ENCODE measurements around the gene KDM5B. TPM values are rescaled to one million over a fixed set of nuclear protein-coding genes. Genes with fewer than 3 reads are reported as not detected.

The KDM5B gene
- total and polyA plus RNA-seq, 2 experiments from 2014 or later, result 141 to 165 TPM

GRCh38 chr1:202811296-202812175 lies 3.3 kb upstream of the KDM5B start:
- TF ChIP-seq CTCF (IDR thresholded peaks at IDR 0.05; ENCODE audit: low read depth, low read length), result no peak
- Histone ChIP-seq H3K9me3 (ENCODE audit: low read depth) (no peaks in the 10 kb centered on the region), H3K4me1 (ENCODE audit: low read depth) (peaks cover 9% of the 10 kb centered on the region), H3K27me3 (no peaks in the 10 kb centered on the region), H3K36me3 (no peaks in the 10 kb centered on the region), H3K4me3 (peak overlapping the region; percentile 72), H3K27ac (no peak overlapping the region)
- DNase-seq (ENCODE audit: low read depth in 1 of 2, low spot score in 1 of 2), result peak in 1 of 2 donors; percentile 16

- Histone ChIP-seq H3K4me1 (ENCODE audit: low read depth) (peaks cover 9% of the 10 kb centered on the region), H3K27me3 (no peaks in the 10 kb centered on the region), H3K4me3 (peak within 1 kb of the TSS; percentile 72), H3K27ac (peak within 1 kb of the TSS; percentile 71), H3K9me3 (ENCODE audit: low read depth) (no peaks in the 10 kb centered on the region), H3K36me3 (no peaks in the 10 kb centered on the region)
- TF ChIP-seq CTCF (IDR thresholded peaks at IDR 0.05; ENCODE audit: low read depth, low read length), result no peak
- peak; percentile 98 to 99 for DNase-seq (ENCODE audit: low read depth in 1 of 2, low spot score in 1 of 2)
Measured at GRCh38 chr1:202810615-202811295, 2.5 kb upstream of the KDM5B start, which contains the start of gene PCAT6. PCAT6 (plus strand) TSS chr1:202810954.

GRCh38 chr1:202810193-202810614 lies 2.0 kb upstream of the KDM5B start:
- Histone ChIP-seq H3K27ac (peak overlapping the region; percentile 71), H3K9me3 (ENCODE audit: low read depth) (no peaks in the 10 kb centered on the region), H3K4me1 (ENCODE audit: low read depth) (peaks cover 15% of the 10 kb centered on the region), H3K4me3 (peak overlapping the region; percentile 72), H3K36me3 (no peaks in the 10 kb centered on the region), H3K27me3 (no peaks in the 10 kb centered on the region)
- no peak for DNase-seq (ENCODE audit: low read depth in 1 of 2, low spot score in 1 of 2)
- TF ChIP-seq CTCF (IDR thresholded peaks at IDR 0.05; ENCODE audit: low read depth, low read length), result no peak

- no peak for TF ChIP-seq CTCF (IDR thresholded peaks at IDR 0.05; ENCODE audit: low read depth, low read length)
- peak overlapping the region; percentile 71 for H3K27ac ChIP-seq
- no peaks in the 10 kb centered on the region for H3K27me3 ChIP-seq
- peaks cover 20% of the 10 kb centered on the region for H3K4me1 ChIP-seq (ENCODE audit: low read depth)
- H3K4me3 ChIP-seq, result peak overlapping the region; percentile 72
- H3K36me3 ChIP-seq, result no peaks in the 10 kb centered on the region
- H3K9me3 ChIP-seq (ENCODE audit: low read depth), result no peaks in the 10 kb centered on the region
- DNase-seq (ENCODE audit: low read depth in 1 of 2, low spot score in 1 of 2), result no peak
Measured at GRCh38 chr1:202809597-202810159, 1.5 kb upstream of the KDM5B start.

- Histone ChIP-seq H3K4me1 (ENCODE audit: low read depth) (peaks cover 27% of the 10 kb centered on the region), H3K27me3 (no peaks in the 10 kb centered on the region), H3K4me3 (peak overlapping the region; percentile 93), H3K36me3 (no peaks in the 10 kb centered on the region), H3K9me3 (ENCODE audit: low read depth) (no peaks in the 10 kb centered on the region), H3K27ac (peak overlapping the region; percentile 90)
- peak; percentile 33 to 39 for DNase-seq (ENCODE audit: low read depth in 1 of 2, low spot score in 1 of 2)
- no peak for TF ChIP-seq CTCF (IDR thresholded peaks at IDR 0.05; ENCODE audit: low read depth, low read length)
Measured at GRCh38 chr1:202807451-202807925, 733 bp downstream of the KDM5B start.
